Brain microvascular endothelial cell (primary cell): ENCODE results near the gene ASPSCR1.

ENCODE experiments used
- DNase-seq: peaks from one replicate; pipeline ENCODE4 v3.0.0-alpha.2; 2020
- H3K27ac ChIP-seq: fragments of 250-450 bp; sonication (Bioruptor Pico); 2 replicates; pipeline ENCODE4 v1.5.1; 2020; ENCODE audit warnings: mild to moderate bottlenecking, moderate library complexity
- H3K27me3 ChIP-seq: fragments of 250-450 bp; sonication (Bioruptor Pico); replicated peaks from 2 replicates; pipeline ENCODE4 v1.5.1; 2020; ENCODE audit warnings: mild to moderate bottlenecking
- H3K36me3 ChIP-seq: fragments of 250-450 bp; sonication (Bioruptor Pico); replicated peaks from 2 replicates; pipeline ENCODE4 v1.5.1; 2020; ENCODE audit warnings: mild to moderate bottlenecking
- H3K4me3 ChIP-seq: 2 replicates; pipeline ENCODE4 v1.5.1; 2011; ENCODE audit warnings: low read depth, mild to moderate bottlenecking, control low read depth, low read length, moderate library complexity
- in situ Hi-C: cut with HindIII; loops from 2 replicates; pipeline ENCODE4 v1.10.0; 2017; ENCODE audit warnings: low sequenced_read_pairs, low pct_ligation_motif_present
- TF ChIP-seq, protein P1 (sequence below): IDR thresholded peaks from 2 replicates; pipeline ENCODE4 v1.5.1; 2011; ENCODE audit warnings: low read depth, mild to moderate bottlenecking, moderate library complexity, low read length, control low read depth, inconsistent platforms; ENCODE audit errors: missing control alignments

ASPSCR1 gene

DNA sequence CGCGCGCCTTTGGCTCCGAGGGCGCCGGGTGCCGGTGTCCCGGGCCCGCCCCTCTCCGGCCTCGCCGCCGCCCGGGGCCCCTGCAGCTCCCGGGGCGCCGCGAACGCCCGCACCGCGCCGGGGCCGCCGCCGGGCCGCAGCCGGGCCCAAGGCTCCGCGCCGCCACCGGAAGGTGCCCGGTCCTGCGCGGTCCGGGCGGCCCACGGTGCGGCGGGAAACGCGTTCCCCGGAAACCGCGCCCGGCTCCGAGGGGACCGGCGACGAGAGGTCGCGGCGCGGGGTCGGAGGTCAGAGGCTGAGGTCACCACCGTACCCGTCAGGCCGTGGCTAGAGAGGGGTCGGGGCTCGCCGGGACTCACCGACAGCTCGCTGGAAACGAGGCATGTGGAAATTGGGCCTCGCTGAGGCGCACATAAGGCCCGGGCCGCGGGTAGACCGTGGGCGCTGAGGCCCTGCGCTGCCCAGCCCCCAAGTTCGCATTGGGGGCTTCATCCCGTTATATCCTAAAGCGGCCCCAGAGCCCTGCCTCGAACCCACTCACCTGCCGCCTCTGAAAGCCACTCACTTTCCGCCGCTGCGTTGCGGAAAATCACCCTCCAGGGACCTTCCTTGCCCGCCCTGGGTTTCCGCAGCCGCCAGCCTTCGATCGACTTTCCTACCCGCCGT lies 88.3 kb downstream of the ASPSCR1 start, which contains the start of gene DUS1L:
Gene DUS1L (minus strand): TSS at position 167 of the 666 bp plus-strand sequence. CDS start 745 bp downstream, outside the sequence.
- Histone ChIP-seq H3K27ac (peak within 1 kb of the TSS; percentile 21), H3K36me3 (peaks cover 20% of the 10 kb centered on the region), H3K4me3 (peak within 1 kb of the TSS; percentile 72), H3K27me3 (no peaks in the 10 kb centered on the region)
- TF ChIP-seq, protein P1, sequence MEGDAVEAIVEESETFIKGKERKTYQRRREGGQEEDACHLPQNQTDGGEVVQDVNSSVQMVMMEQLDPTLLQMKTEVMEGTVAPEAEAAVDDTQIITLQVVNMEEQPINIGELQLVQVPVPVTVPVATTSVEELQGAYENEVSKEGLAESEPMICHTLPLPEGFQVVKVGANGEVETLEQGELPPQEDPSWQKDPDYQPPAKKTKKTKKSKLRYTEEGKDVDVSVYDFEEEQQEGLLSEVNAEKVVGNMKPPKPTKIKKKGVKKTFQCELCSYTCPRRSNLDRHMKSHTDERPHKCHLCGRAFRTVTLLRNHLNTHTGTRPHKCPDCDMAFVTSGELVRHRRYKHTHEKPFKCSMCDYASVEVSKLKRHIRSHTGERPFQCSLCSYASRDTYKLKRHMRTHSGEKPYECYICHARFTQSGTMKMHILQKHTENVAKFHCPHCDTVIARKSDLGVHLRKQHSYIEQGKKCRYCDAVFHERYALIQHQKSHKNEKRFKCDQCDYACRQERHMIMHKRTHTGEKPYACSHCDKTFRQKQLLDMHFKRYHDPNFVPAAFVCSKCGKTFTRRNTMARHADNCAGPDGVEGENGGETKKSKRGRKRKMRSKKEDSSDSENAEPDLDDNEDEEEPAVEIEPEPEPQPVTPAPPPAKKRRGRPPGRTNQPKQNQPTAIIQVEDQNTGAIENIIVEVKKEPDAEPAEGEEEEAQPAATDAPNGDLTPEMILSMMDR, result no peak
- no peak for DNase-seq
- in situ Hi-C loops, result no loop called here
